ENCODE results near the gene FBXL22. TPM values are rescaled to one million over a fixed set of nuclear protein-coding genes. Genes with fewer than 3 reads are reported as not detected.

FBXL22 gene
- total and polyA plus RNA-seq, 2 donors (not counting 1 experiment from before 2014, with no cell fraction given): 0.30 to 2.5 TPM

DNA sequence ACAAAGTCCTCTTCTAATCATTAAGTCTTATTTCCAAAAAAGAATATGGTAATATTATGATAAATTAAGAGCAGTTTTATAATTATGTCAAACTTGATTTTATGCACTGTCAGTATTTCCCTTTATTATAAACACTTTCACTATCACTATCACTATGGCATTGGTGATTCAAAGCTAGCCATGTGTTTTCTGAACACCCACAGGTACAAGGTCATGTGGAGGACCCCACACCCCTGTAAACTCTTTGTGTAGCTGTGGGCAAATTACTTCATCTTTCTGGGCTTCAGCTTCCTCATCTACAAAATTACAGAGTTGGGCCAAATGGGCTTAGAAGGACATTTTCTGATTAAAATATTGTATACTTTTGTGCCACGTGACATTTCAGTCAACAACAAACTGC, 41.7 kb downstream of the FBXL22 start:
- Histone ChIP-seq H2AFZ (ENCODE audit: insufficient read depth, low read depth, low read length, poor library complexity, severe bottlenecking) (no peak overlapping the region), H4K20me1 (ENCODE audit: control insufficient read depth, insufficient read depth, low read length, poor library complexity, severe bottlenecking) (no peaks in the 10 kb centered on the region), H3K4me3 (ENCODE audit: control extremely low read depth in 1 of 5, extremely low read depth in 1 of 5, insufficient read depth in 1 of 5, low read depth in 2 of 5, low read length in 4 of 5) (no peak overlapping the region), H3K27me3 (replicated peaks in 1 of 4; ENCODE audit: control extremely low read depth in 1 of 4, control insufficient read depth in 3 of 4, insufficient read depth in 4 of 4, low read length in 3 of 4) (no peaks in the 10 kb centered on the region), H3K27ac (ENCODE audit: low read length in 2 of 2) (no peak overlapping the region), H3K9me3 (ENCODE audit: control extremely low read depth in 1 of 3, control insufficient read depth in 2 of 3, insufficient read depth in 1 of 3, low read length in 2 of 3) (no peaks in the 10 kb centered on the region), H3K4me1 (ENCODE audit: control insufficient read depth in 2 of 2, insufficient read depth in 2 of 2, low read length in 2 of 2) (no peaks in the 10 kb centered on the region), H3K79me2 (ENCODE audit: control insufficient read depth, insufficient read depth, low read length) (no peaks in the 10 kb centered on the region), H3K36me3 (replicated peaks in 1 of 2; ENCODE audit: control extremely low read depth in 1 of 2, control insufficient read depth in 1 of 2, extremely low read depth in 1 of 2, insufficient read depth in 2 of 2, low read length in 1 of 2) (peaks cover 23 to 75% of the 10 kb centered on the region in 2 experiments), H3K9ac (ENCODE audit: low read length) (no peak overlapping the region), H3K4me2 (replicated peaks; ENCODE audit: low read depth, low read length, poor library complexity, severe bottlenecking) (no peak overlapping the region)
- intact Hi-C loops (cut with micrococcal nuclease): no loop called here
- WGBS (ENCODE audit: insufficient coverage): no CpG with 5 or more reads among the region's 1 CpG
- ChIA-PET POLR2A (no interaction called here), CTCF (no interaction called here)
- no peak for DNase-seq
- Mint-ChIP-seq H3K9me3 (ENCODE audit: insufficient read depth) (no peaks in the 10 kb centered on the region), H3K27ac (no peak overlapping the region), H3K27me3 (no peaks in the 10 kb centered on the region), H3K4me1 (no peaks in the 10 kb centered on the region), H3K4me3 (no peak overlapping the region)
- ATAC-seq (ENCODE audit: low read depth): no peak
- no peak for TF ChIP-seq CTCF (IDR thresholded peaks at IDR 0.05)
- TF ChIP-seq EZH2 (IDR thresholded peaks at IDR 0.05; ENCODE audit: borderline replicate concordance, insufficient read depth, low read depth, low read length, poor library complexity, severe bottlenecking): no peak

DNA sequence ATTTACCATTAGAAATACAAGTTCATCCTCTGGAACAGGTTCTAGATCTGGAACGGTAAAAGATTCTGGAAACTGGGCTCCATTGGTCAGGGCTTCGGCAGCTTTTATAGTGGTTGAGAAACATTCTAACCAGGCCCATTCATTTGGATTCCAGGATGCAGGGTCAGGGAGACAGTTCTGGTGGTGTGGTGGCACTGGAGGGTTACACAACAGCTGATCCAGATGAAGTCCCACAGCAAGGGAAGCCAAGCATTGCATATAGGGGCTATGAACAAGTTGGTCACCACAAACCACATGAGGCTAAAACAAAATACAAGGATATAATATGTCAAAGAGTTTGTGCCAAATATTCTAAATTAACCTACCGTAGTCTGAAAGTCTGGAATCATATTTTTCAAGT, 43.0 kb downstream of the FBXL22 start:
- H3K9ac ChIP-seq (ENCODE audit: low read length): no peak overlapping the region
- no peak overlapping the region for H3K27ac Mint-ChIP-seq
- H3K9me3 ChIP-seq (ENCODE audit: control extremely low read depth in 1 of 3, control insufficient read depth in 2 of 3, insufficient read depth in 1 of 3, low read length in 2 of 3): no peaks in the 10 kb centered on the region
- no peak overlapping the region for H3K4me3 Mint-ChIP-seq
- no peaks in the 10 kb centered on the region for H3K27me3 Mint-ChIP-seq
- peaks cover 25 to 88% of the 10 kb centered on the region in 2 experiments for H3K36me3 ChIP-seq (replicated peaks in 1 of 2; ENCODE audit: control extremely low read depth in 1 of 2, control insufficient read depth in 1 of 2, extremely low read depth in 1 of 2, insufficient read depth in 2 of 2, low read length in 1 of 2)
- intact Hi-C loops (cut with micrococcal nuclease): no loop called here
- no peak overlapping the region for H3K4me3 ChIP-seq (ENCODE audit: control extremely low read depth in 1 of 5, extremely low read depth in 1 of 5, insufficient read depth in 1 of 5, low read depth in 2 of 5, low read length in 4 of 5)
- CTCF ChIA-PET: interaction anchor here (1.0 kb wide), 1 partner anchor 174 kb away, joined by 3 read pairs; no protein-coding TSS in a partner anchor
- H3K79me2 ChIP-seq (ENCODE audit: control insufficient read depth, insufficient read depth, low read length): no peaks in the 10 kb centered on the region
- H2AFZ ChIP-seq (ENCODE audit: insufficient read depth, low read depth, low read length, poor library complexity, severe bottlenecking): no peak overlapping the region
- H3K4me1 Mint-ChIP-seq: no peaks in the 10 kb centered on the region
- no peak overlapping the region for H3K27ac ChIP-seq (ENCODE audit: low read length in 2 of 2)
- H3K9me3 Mint-ChIP-seq (ENCODE audit: insufficient read depth): no peaks in the 10 kb centered on the region
- H3K4me2 ChIP-seq (replicated peaks; ENCODE audit: low read depth, low read length, poor library complexity, severe bottlenecking): no peak overlapping the region
- DNase-seq (no peak), ATAC-seq (ENCODE audit: low read depth) (no peak)
- H3K4me1 ChIP-seq (ENCODE audit: control insufficient read depth in 2 of 2, insufficient read depth in 2 of 2, low read length in 2 of 2): no peaks in the 10 kb centered on the region
- no peaks in the 10 kb centered on the region for H3K27me3 ChIP-seq (replicated peaks in 1 of 4; ENCODE audit: control extremely low read depth in 1 of 4, control insufficient read depth in 3 of 4, insufficient read depth in 4 of 4, low read length in 3 of 4)
- TF ChIP-seq CTCF (IDR thresholded peaks at IDR 0.05) (no peak), EZH2 (IDR thresholded peaks at IDR 0.05; ENCODE audit: borderline replicate concordance, insufficient read depth, low read depth, low read length, poor library complexity, severe bottlenecking) (no peak)
- POLR2A ChIA-PET: no interaction called here
- WGBS (ENCODE audit: insufficient coverage): 100% methylated on average over 2 of the region's 3 CpGs
- H4K20me1 ChIP-seq (ENCODE audit: control insufficient read depth, insufficient read depth, low read length, poor library complexity, severe bottlenecking): peaks cover under 1% of the 10 kb centered on the region

Other genes with a start within 250 kb of the FBXL22 start
- not detected in 2 replicates for gene CA12, start 215.5 kb upstream of the FBXL22 start, total RNA-seq
- gene CA12, start 215.5 kb upstream of the FBXL22 start, polyA plus RNA-seq: not detected in 2 replicates
- 152 and 178 TPM in 2 replicates for gene USP3, start 92.8 kb upstream of the FBXL22 start, total RNA-seq
- gene USP3, start 92.8 kb upstream of the FBXL22 start, polyA plus RNA-seq: 43.4 and 70.8 TPM in 2 replicates
- gene HERC1, start 236.6 kb downstream of the FBXL22 start, total RNA-seq: 233 and 235 TPM in 2 replicates
- 86.9 and 87.8 TPM in 2 replicates for gene HERC1, start 236.6 kb downstream of the FBXL22 start, polyA plus RNA-seq